Upper lobe of left lung (tissue), 4 donors: Measurements from ENCODE around the gene IL13RA1.

Experiments
- EP300 ChIP-seq, 4 donors: sonication (generic); formaldehyde crosslinking; IDR thresholded peaks; one replicate each; pipeline ENCODE4 v1.5.1; 2017; ENCODE audit warnings: antibody characterized with exemption in 4 of 4, control low read depth in 2 of 4
- POLR2A ChIP-seq, 4 donors: fragments of 450-650 bp; IDR thresholded peaks; one replicate each; pipeline ENCODE4 v1.5.1; 2016 to 2017; ENCODE audit warnings: antibody characterized with exemption in 4 of 4, mild to moderate bottlenecking in 2 of 4
- POLR2AphosphoS5 ChIP-seq, 2 donors: sonication (generic); formaldehyde crosslinking; IDR thresholded peaks; one replicate each; pipeline ENCODE4 v1.5.1; 2017; ENCODE audit warnings: antibody characterized with exemption in 2 of 2
- TF ChIP-seq, protein P1 (sequence below), 6 experiments: fragments of 450-650 bp in 4 of 6; fragments of 200-600 bp in 2 of 6; sonication (generic) in 2 of 6; IDR thresholded peaks; one replicate each; pipeline ENCODE4 v1.5.1; 2016 to 2019; ENCODE audit warnings: antibody characterized with exemption in 6 of 6

DNA sequence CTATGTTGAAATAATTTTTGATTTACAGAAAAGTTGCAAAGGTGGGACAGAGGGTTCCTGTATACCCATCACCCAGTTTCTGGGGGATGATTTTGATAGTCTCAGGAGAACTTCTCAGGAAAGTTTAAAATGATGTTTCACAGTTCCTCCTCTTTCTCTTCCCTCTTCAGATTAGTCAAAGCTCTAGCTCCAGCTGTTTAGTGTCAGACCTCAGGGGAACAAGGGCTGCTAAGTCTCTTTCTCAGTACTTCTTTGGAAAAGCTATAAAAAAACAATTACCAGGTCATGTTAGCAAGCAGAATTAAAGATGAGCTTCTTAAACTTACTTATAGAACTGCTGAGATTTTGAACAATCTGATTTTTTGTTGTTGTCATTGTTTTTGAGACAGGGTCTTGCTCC lies 12.2 kb downstream of the IL13RA1 start:
- TF ChIP-seq, protein P1, sequence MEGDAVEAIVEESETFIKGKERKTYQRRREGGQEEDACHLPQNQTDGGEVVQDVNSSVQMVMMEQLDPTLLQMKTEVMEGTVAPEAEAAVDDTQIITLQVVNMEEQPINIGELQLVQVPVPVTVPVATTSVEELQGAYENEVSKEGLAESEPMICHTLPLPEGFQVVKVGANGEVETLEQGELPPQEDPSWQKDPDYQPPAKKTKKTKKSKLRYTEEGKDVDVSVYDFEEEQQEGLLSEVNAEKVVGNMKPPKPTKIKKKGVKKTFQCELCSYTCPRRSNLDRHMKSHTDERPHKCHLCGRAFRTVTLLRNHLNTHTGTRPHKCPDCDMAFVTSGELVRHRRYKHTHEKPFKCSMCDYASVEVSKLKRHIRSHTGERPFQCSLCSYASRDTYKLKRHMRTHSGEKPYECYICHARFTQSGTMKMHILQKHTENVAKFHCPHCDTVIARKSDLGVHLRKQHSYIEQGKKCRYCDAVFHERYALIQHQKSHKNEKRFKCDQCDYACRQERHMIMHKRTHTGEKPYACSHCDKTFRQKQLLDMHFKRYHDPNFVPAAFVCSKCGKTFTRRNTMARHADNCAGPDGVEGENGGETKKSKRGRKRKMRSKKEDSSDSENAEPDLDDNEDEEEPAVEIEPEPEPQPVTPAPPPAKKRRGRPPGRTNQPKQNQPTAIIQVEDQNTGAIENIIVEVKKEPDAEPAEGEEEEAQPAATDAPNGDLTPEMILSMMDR (IDR thresholded peaks at IDR 0.05), result no peak
- TF ChIP-seq POLR2A (IDR thresholded peaks at IDR 0.05) (no peak), EP300 (IDR thresholded peaks at IDR 0.05) (no peak), POLR2AphosphoS5 (IDR thresholded peaks at IDR 0.05) (no peak)
